GM20431 (cell line): ENCODE measurements around the gene CSDE1.
"Not testable (repeated sequence)": the region's sequence is repeated elsewhere in the genome, so short reads cannot be mapped to it uniquely, and the experiment has no call there.

Source experiments
- in situ Hi-C: fragments of 300-500 bp; cut with MseI, MboI; formaldehyde crosslinking; loops from one replicate; pipeline ENCODE4 v1.15.0; 2020; ENCODE audit warnings: low sequenced_read_pairs; ENCODE audit not compliant: unreplicated experiment

Gene CSDE1

DNA sequence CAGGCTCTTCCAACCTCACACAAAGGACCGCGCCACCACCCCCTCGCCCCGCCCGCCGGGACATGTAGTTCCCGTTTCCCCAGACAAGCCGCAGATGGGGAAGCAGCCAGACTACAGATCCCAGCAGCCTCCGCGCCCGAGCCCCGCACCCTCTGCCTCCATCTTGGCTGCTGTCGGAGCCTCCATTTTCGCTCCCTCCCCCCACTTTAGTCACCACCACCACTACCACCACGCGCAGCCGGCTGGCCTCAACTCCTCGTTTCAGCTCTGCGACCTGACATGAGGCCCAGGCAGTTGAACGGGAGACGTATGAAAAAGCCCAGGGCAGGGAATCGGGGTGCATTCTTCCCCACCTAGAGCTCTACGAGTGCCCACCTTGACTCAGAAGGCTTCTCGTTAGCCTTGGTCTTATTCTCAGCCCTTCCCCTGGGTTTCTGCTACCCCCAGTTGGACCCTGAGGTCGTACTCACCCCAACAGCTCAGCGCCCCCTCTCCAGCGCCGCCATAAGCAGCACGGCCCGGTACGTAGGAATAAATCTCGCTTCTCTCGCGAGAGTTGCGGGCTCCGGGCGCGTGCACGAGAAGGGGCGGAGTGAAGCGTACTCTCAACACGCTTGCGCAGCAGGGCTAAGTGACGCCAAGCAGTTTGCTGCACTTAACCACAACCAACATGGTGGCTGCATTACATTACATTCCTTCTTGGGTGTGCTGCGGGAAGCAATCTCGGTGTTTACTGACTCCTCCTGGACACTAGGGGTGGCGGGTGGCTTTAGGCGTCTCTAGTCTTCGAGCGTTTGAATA, at the start of gene CSDE1:
Gene CSDE1 (minus strand): TSS at position 530 of the 801 bp plus-strand sequence. CDS start 18,094 bp downstream, outside the sequence.
- in situ Hi-C loops: no loop called here

DNA sequence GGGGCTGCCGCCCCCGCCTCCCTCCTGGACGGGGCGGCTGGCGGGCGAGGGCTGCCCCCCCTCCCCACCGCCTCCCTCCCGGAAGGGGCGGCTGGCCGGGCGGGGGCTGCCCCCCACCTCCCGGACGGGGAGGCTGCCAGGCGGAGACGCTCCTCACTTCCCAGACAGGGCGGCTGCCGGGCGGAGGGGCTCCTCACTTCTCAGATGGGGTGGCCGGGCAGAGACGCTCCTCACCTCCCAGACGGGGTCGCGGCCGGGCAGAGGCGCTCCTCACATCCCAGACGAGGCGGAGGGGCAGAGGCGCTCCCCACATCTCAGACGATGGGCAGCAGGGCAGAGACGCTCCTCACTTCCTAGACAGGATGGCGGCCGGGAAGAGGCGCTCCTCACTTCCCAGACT, 46.7 kb upstream of the CSDE1 start:
- in situ Hi-C loops: not testable (repeated sequence)

DNA sequence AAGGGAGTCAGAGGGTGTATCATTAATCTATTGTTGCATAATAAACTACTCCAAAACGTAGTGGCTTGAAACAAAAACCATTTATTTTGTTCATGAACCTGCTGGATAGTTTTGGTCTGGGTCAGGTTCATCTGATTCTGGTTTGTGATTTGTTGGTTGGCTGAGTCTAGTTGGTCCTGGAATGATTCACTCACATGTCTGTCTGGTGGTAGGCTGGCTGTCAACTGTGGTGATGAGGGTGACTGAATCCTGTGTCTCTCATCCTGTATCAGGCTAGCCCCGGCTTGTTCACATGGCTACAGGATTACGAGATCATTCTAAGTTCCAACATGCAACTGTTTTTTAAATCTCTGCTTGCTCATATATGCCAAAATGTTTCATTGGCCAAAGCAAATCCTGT, 45.2 kb upstream of the CSDE1 start:
- in situ Hi-C loops: no loop called here

DNA sequence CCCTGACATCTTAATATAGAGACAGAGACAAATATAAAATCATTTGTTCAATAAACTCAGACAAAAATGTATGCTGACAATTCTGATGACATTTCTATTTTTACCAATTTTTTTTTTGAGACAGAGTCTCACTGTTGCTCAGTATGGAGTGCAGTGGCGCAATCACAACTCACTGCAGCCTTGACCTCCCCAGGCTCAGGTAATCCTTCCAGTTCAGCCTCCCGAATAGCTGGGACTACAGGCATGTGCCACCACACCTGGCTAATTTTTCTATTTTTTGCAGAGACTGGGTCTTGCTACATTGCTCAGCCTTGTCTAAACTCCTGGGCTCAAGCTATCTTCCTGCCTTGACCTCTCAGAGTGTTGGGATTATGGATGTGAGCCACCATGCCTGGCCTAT, 36.3 kb upstream of the CSDE1 start:
- in situ Hi-C loops: no loop called here

DNA sequence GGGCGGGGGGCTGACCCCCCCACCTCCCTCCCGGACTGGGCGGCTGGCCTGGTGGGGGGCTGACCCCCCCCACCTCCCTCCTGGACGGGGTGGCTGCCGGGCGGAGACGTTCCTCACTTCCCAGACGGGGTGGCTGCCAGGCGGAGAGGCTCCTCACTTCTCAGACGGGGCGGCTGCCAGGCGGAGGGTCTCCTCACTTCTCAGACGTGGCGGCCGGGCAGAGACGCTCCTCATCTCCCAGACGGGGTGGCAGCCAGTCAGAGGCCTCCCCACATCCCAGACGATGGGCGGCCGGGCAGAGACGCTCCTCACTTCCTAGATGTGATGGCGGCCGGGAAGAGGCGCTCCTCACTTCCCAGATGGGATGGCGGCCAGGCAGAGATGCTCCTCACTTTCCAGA, 32.8 kb upstream of the CSDE1 start:
- in situ Hi-C loops: not testable (repeated sequence)

DNA sequence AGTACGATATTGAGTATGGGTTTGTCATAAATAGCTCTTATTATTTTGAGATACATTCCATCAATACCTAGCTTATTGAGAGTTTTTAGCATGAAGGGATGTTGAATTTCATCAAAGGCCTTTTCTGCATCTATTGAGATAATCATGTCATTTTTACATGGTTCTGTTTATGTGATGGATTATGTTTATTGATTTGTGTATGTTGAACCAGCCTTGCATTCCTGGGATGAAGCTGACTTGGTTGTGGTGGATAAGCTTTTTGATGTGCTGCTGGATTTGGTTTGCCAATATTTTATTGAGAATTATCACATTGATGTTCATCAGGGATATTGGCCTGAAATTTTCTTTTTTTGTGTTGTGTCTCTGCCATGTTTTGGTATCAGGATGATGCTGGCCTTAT, 28.7 kb upstream of the CSDE1 start:
- in situ Hi-C loops: not testable (repeated sequence)

DNA sequence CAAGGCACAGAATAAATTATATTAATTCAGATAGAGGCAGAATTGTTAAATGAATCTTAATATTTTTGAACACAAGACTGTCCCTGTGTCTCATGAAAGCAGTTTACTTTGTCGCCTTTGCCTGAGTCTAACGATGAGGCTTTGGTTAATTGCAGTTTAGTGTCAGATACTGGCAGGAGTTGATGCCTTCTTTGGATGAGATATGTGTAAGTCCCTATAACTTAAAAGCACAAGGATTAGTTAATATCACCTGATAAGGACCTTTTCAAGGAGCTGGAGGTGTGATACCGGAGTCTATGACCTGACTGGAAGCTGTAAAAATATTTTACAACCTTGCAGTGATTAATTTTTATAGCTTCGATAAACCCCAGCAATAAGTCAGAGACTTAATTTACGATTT, 24.7 kb upstream of the CSDE1 start:
- in situ Hi-C loops: no loop called here

DNA sequence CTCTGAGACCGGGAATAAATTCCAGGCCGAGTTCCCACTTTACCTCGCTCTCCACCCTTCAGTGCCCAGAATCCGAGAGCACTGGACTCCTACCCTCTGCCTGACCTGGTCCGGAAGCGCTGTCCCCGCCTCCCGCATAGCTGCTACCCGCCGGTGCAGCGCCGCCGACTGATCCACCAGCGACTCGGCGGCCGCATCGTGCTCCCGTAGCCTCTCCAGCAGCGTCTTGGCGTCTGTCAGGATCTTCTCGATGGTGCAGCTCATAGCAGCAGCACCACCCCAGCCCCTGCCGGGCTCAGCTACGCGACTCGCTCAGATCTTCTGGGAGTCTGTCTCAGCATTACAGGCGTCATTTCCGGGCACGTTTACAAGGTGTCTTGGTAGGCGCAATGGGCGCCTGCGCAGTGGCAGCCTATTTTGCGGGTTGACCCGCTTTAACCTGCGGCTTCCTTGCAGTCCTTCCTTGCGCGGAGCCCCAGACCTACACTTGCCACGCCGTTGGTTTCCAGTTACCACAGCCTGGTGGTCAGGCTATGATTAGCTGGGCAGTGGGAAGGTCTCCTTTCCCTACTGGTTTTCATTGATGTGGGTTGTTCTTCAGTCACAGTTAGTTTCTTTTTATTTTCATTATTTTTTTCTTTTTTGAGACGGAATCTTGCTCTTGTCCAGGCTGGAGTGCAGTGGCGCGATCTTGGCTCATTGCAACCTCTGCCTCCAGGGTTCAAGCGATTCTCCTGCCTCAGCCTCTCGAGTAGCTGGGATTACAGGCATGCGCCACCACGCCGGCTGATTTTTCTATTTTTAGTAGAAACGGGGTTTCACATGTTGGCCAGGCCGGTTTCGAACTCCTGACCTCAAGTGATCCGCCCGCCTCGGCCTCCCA, 22.8 kb upstream of the CSDE1 start, which contains the start of gene SIKE1:
Gene SIKE1 (minus strand): TSS at position 342 of the 883 bp plus-strand sequence. CDS start 78 bp downstream, at position 264.
- in situ Hi-C loops: no loop called here

DNA sequence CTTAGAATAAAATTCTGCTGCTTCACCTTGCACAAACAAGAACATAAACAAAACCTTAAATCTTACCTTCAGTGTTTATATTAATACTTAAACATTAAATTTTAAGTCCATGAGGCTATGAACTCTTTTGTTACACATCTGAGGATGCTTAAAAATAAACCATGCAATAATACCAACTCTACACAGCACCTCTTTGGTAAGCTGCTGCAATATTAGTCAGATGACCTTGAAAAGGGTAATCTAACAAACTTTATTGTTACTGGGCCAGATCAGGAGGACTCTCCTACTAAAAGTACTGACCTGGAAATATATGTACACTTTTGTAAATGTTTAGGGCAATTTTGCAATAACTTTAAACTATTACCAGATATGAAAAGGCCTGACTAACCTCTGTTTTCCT, 21.9 kb upstream of the CSDE1 start:
- in situ Hi-C loops: no loop called here

DNA sequence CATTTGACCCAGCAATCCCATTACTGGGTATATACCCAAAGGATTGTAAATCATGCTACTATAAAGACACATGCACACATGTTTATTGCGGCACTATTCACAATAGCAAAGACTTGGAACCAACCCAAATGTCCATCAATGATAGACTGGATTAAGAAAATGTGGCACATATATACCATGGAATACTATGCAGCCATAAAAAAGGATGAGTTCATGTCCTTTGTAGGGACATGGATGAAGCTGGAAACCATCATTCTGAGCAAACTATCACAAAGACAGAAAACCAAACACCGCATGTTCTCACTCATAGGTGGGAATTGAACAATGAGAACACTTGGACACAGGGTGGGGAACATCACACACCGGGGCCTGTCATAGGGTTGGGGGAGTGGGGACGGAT, 18.9 kb upstream of the CSDE1 start:
- in situ Hi-C loops: not testable (repeated sequence)

DNA sequence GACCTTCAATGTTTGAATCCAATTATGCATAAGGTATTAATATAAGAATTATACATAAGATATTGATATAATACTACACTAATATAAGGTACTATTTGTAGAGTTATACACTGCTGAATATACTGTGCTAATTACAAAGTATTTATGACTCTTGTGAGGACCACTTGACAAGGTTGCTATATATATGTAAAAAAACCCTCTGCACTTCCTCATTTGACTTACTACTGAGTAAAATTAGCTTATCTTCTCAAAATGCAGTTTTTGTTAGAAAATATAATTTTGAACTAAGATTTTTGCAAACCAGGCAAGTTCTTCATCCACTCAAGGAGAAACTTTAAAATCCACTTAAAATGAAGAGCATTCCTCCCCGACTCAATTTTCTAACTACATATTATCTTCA, 14.2 kb upstream of the CSDE1 start:
- in situ Hi-C loops: no loop called here

DNA sequence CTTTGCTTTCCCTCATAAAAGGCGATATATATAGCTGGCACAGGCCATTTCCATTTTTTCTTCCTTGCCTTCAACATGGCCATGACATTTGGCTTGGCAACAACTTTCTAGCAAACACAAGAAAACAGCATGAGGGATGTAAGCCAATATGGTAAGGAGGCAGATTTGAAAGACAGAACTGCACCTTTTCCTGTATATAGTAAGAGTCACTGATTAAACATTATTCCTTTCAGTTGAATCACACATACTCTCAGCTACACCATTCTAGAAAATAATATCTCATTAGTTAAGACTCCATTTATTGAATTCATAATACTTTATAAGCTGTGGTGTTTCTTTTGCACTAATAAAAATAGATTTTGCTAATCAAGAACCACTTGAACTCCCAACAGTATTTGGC, 13.2 kb upstream of the CSDE1 start:
- in situ Hi-C loops: no loop called here

DNA sequence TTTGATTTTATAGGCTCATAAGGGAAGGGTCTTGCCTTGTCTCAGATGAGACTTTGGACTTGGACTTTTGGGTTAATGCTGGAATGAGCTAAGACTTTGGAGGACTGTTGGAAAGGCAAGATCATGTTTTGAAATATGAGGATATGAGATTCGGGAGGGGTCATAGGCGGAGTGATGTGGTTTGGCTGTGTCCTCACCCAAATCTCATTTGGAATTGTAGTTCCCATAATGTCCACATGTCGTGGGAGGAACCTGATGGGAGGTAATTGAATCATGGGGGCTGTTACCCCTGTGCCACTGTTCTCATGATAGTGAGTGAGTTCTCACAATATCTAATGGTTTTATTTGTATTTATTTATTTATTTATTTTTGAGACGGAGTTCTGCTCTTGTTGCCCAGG, 6.9 kb upstream of the CSDE1 start:
- in situ Hi-C loops: no loop called here

DNA sequence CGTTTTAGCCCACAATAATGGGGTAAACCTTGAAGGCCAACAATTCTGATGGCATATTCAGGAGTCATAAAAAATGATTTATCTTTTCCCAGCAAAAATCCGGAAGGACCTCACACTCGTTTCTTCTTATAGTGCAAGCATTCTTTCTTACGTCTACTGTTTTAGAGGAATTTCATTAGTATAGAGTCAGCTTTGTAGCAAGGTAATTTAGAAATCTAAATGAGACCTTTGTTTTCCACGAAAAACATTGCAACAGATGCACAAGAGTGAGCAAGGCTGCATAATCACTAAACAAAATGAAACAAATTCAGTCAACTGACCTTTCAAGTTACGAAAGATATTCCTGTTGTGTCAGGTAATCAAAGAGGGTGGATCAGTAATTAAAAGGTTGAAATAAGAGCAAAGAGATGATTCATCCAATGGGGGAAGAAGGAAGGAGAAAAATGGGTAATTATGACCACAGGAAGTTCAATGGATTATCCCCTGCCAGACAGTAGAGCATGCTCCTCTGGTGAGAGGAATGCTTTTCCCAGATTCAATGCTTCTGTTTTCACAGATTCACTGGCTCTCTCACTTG, 560 bp upstream of the CSDE1 start:
- in situ Hi-C loops: no loop called here

DNA sequence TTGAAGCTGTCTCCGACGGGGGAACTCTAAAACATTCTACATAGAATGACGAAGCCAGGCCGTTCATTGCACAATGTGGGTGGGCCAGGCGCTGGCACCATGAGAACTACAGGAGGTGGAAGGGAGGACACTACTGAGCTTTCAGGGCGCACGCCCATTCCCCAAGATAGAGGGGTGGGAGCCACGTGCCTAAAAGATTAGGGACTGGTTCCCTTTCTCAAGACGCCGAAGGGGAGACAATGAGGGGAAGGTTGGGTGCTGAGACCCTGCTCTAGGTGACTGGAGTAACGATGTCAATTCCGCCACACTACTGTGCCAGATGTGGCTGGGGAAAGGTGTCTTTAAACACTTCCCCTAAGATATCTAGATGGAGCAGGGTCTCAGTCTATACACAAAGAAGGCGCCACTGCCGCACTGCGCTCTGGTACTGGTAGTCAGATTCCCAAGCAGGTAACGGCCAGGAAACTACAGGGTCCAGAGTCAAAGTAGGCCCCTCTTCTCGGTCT, 782 bp downstream of the CSDE1 start:
- in situ Hi-C loops: no loop called here

DNA sequence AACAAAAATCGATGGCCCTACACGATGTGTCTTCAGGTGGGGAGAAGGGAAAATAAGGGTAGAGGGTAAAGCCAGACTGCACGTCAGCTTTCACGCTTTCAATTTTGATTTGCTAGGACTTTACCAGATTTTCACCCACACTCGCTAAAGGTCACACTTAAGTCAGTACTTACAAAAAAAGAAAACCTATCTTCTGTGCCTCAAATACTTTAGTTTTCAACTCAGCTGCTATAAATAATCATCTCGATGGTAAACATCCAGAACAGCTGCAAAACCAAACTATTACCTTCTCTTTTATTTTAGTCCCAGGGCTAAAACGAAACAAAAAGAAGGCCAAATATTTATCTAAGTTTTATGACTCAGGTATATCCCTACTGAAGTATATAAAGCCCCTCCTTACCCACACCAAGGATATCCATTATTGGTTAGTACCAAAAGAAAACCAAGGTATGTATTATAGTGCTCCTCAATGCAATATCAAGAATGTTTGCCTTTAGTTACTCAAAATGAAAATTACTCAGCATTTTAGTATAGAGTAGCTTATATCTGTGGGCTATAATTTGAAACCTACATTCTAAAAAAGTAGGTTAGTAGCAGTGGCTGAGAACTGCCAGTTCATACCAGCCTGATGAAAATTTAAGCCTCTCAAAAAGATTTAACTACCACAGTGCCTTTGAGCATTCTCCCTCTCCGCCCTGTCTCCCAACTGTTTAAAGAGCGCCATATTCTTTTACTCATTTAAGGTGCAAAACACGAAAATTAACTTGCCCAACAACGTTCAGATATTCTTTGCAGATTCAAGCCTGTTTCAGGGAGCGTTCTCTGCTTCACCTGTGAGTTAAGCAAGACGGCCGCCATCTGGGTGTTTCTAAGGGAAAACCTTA, 1.5 kb downstream of the CSDE1 start:
- in situ Hi-C loops: no loop called here

DNA sequence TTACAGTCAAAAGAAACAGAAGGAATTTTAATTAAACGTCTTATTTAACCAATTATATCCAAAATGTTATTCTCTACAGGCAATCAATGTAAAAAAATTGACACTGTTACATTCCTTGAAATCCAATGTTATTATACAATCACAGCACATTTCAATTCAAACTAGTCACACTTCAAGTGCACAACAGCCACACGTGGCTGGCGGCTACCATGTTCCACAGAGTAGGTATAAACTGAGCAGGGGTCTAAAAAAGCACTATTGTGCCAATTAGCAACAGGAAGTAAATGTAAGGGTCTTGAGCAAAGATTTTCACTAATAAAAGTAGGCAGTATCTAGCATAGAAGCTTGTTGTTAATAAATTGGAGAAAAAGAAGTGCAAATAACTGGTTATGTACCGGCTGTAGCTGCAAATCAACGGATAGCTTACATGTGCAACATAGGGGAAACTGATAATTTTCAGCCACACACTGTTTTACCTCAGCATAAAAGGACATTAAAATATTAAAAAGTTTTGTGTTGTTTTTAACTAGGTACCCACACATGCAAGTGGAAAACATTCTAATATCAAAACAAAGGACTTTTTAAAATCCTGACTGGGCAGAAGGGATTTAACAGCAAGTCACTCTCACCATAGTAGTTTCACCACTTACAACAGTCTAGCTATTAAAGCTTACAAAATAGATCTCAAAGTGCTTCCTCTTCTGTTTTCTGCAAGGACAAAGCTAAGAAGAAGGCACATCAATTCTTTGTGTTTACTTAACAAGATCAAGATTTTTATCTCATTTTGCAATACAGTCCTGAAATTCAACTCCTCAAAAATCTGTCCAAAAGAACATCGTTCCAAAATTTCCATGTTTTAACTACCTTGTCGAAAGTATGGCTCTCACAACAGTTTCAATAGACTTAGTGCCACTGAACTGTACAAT, 2.5 kb downstream of the CSDE1 start:
- in situ Hi-C loops: no loop called here

DNA sequence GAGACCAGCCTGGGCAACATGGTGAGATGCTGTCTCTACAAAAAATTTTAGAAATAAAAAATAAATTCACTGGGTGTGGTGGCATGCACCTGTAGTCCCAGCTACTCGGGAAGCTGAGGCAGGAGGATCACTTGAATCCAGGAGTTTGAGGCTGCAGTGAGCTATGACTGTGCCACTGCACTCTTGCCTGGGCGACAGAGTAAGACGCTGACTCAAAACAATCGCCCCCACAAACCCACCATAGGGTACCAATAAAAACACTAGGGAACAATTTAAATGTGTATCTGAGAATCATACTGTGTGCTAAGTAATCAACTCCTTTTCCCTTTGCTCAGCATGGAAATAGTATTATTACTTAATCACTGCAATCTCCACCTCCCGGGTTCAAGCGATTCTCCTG, 4.1 kb downstream of the CSDE1 start:
- in situ Hi-C loops: not testable (repeated sequence)

DNA sequence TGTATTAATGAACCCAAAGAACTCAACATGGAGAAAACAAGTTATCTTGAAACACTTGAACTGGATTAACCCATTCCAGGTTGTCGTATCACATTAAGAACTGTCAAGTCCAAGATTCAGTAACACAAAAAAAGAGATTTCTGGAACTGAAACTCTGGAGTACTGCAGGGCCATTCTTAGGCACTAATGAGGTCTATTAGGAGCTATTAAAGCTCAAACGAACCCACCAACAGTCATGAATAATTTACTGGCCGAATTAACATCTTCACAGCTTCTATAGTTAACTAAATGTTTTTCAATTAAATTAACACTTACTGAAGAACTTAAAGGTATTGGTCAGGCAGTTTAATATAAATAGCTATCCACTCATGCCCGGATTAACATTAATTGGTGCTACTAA, 4.6 kb downstream of the CSDE1 start:
- in situ Hi-C loops: no loop called here
